H9 (cell line): ENCODE data around the gene TDRKH. TPM values are rescaled to one million over a fixed set of nuclear protein-coding genes. Genes with fewer than 3 reads are reported as not detected.

Source experiments
- DNase-seq: peaks from one replicate; pipeline ENCODE4 v3.0.0-alpha.2; 2017
- H2AFZ ChIP-seq: one replicate; pipeline ENCODE4 v1.6.1; 2013; ENCODE audit warnings: mild to moderate bottlenecking, low read length, control low read depth, moderate library complexity
- H2AK5ac ChIP-seq: 2 replicates; pipeline ENCODE4 v1.6.1; 2013; ENCODE audit warnings: low read length, control low read depth, mixed read lengths; ENCODE audit not compliant: insufficient read length
- H2BK120ac ChIP-seq: one replicate; pipeline ENCODE4 v1.6.1; 2013; ENCODE audit warnings: low read depth, mild to moderate bottlenecking, low read length, control low read depth, inconsistent platforms; ENCODE audit not compliant: poor library complexity, severe bottlenecking
- H2BK12ac ChIP-seq: 2 replicates; pipeline ENCODE4 v1.6.1; 2013; ENCODE audit warnings: low read length, control low read depth, mixed read lengths, low read depth; ENCODE audit not compliant: insufficient read length
- H2BK15ac ChIP-seq: 2 replicates; pipeline ENCODE4 v1.6.1; 2013; ENCODE audit warnings: low read depth, low read length, control low read depth
- H2BK20ac ChIP-seq: one replicate; pipeline ENCODE4 v1.6.1; 2013; ENCODE audit warnings: low read depth, mild to moderate bottlenecking, low read length, control low read depth, inconsistent platforms; ENCODE audit not compliant: poor library complexity, severe bottlenecking
- H2BK5ac ChIP-seq: 2 replicates; pipeline ENCODE4 v1.6.1; 2013; ENCODE audit warnings: low read length, control low read depth, mixed read lengths; ENCODE audit not compliant: insufficient read length
- H3K14ac ChIP-seq: 2 replicates; pipeline ENCODE4 v1.6.1; 2013; ENCODE audit warnings: low read length, control low read depth; ENCODE audit not compliant: insufficient read depth
- H3K18ac ChIP-seq: 2 replicates; pipeline ENCODE4 v1.6.1; 2013; ENCODE audit warnings: low read depth, mild to moderate bottlenecking, mixed read lengths, low read length, control low read depth; ENCODE audit not compliant: insufficient read length
- H3K23ac ChIP-seq: 2 replicates; pipeline ENCODE4 v1.6.1; 2013; ENCODE audit warnings: low read length, control low read depth, mixed read lengths, low read depth; ENCODE audit not compliant: insufficient read length
- H3K23me2 ChIP-seq: 2 replicates; pipeline ENCODE4 v1.6.1; 2013; ENCODE audit warnings: low read depth, mild to moderate bottlenecking, mixed read lengths, low read length, control low read depth; ENCODE audit not compliant: insufficient read length, poor library complexity, severe bottlenecking
- H3K27ac ChIP-seq: 2 replicates; pipeline ENCODE4 v1.5.1; 2013; ENCODE audit warnings: low read length, control low read depth, mixed read lengths, low read depth; ENCODE audit not compliant: insufficient read length
- H3K27me3 ChIP-seq: 2 replicates; pipeline ENCODE4 v1.6.1; 2013; ENCODE audit warnings: low read length, control low read depth, inconsistent platforms; ENCODE audit not compliant: insufficient read depth
- H3K4ac ChIP-seq: 2 replicates; pipeline ENCODE4 v1.6.1; 2013; ENCODE audit warnings: low read depth, mild to moderate bottlenecking, control low read depth, inconsistent platforms, low read length, moderate library complexity
- H3K4me1 ChIP-seq: 2 replicates; pipeline ENCODE4 v1.6.1; 2013; ENCODE audit warnings: low read length, control low read depth, inconsistent platforms; ENCODE audit not compliant: insufficient read depth
- H3K4me2 ChIP-seq: 2 replicates; pipeline ENCODE4 v1.6.1; 2013; ENCODE audit warnings: low read length, control low read depth, mixed read lengths; ENCODE audit not compliant: insufficient read length, insufficient read depth
- H3K56ac ChIP-seq: 2 replicates; pipeline ENCODE4 v1.6.1; 2013; ENCODE audit warnings: low read depth, mild to moderate bottlenecking, mixed read lengths, low read length, control low read depth; ENCODE audit not compliant: insufficient read length
- H3K79me1 ChIP-seq: 2 replicates; pipeline ENCODE4 v1.6.1; 2013; ENCODE audit warnings: low read depth, mild to moderate bottlenecking, moderate library complexity, low read length, control low read depth, inconsistent platforms; ENCODE audit not compliant: insufficient read depth, poor library complexity, severe bottlenecking
- H3K79me2 ChIP-seq: 2 replicates; pipeline ENCODE4 v1.6.1; 2013; ENCODE audit warnings: low read length, control low read depth, inconsistent platforms; ENCODE audit not compliant: insufficient read depth
- H3K9ac ChIP-seq: 2 replicates; pipeline ENCODE4 v1.6.1; 2013; ENCODE audit warnings: low read length, control low read depth, mixed read lengths; ENCODE audit not compliant: insufficient read length; ENCODE audit errors: extremely low read depth
- H3K9me3 ChIP-seq: one replicate; pipeline ENCODE4 v1.6.1; 2013; ENCODE audit warnings: low read depth, low read length, inconsistent platforms; ENCODE audit not compliant: control insufficient read depth
- H3T11ph ChIP-seq: one replicate; pipeline ENCODE4 v1.6.1; 2013; ENCODE audit warnings: mild to moderate bottlenecking, low read length, control low read depth, inconsistent platforms
- H4K20me1 ChIP-seq: one replicate; pipeline ENCODE4 v1.6.1; 2013; ENCODE audit not compliant: control insufficient read depth, insufficient read length, insufficient read depth
- H4K5ac ChIP-seq: 2 replicates; pipeline ENCODE4 v1.6.1; 2013; ENCODE audit warnings: low read depth, mild to moderate bottlenecking, mixed read lengths, low read length, control low read depth; ENCODE audit not compliant: insufficient read length
- H4K8ac ChIP-seq: replicated peaks from 2 replicates; pipeline ENCODE4 v1.6.1; 2013; ENCODE audit warnings: low read length, control low read depth, mixed read lengths, low read depth; ENCODE audit not compliant: insufficient read length
- H4K91ac ChIP-seq: 2 replicates; pipeline ENCODE4 v1.6.1; 2013; ENCODE audit warnings: low read depth, mild to moderate bottlenecking, moderate library complexity, mixed read lengths, low read length, control low read depth; ENCODE audit not compliant: insufficient read length
- H3K27ac Mint-ChIP-seq, 3 experiments: 2 replicates in 2 of 3; 3 replicates in 1 of 3; pipeline ENCODE4 v1.8.0; 2020 to 2021; ENCODE audit warnings: mixed read lengths in 3 of 3, mild to moderate bottlenecking in 1 of 3, moderate library complexity in 1 of 3
- H3K27me3 Mint-ChIP-seq: 2 replicates; pipeline ENCODE4 v1.8.0; 2021; ENCODE audit warnings: low read depth, mild to moderate bottlenecking, moderate library complexity, mixed read lengths
- H3K36me3 Mint-ChIP-seq, 3 experiments: 2 replicates in 2 of 3; 3 replicates in 1 of 3; pipeline ENCODE4 v1.8.0; 2020 to 2021; ENCODE audit warnings: low read depth in 3 of 3, mixed read lengths in 3 of 3; ENCODE audit not compliant: insufficient read depth in 1 of 3
- H3K4me1 Mint-ChIP-seq, 2 experiments: 2 replicates each; pipeline ENCODE4 v1.8.0; 2020; ENCODE audit warnings: mixed read lengths in 2 of 2
- H3K4me3 Mint-ChIP-seq, 2 experiments: 2 replicates in 1 of 2; 3 replicates in 1 of 2; pipeline ENCODE4 v1.8.0; 2020 to 2021; ENCODE audit warnings: mild to moderate bottlenecking in 2 of 2, mixed read lengths in 2 of 2, moderate library complexity in 1 of 2
- H3K9me3 Mint-ChIP-seq, 2 experiments: 2 replicates in 1 of 2; 3 replicates in 1 of 2; pipeline ENCODE4 v1.8.0; 2020; ENCODE audit warnings: mild to moderate bottlenecking in 2 of 2, mixed read lengths in 2 of 2, moderate library complexity in 1 of 2
- CTCF ChIP-seq: fragments of 200-600 bp; sonication (generic); conservative IDR thresholded peaks from 3 replicates; pipeline ENCODE4 v1.8.0; 2021; ENCODE audit warnings: antibody characterized with exemption, mild to moderate bottlenecking
- WGBS: extraction: QIAGEN DNeasy Blood & Tissue Kit; methylation state at CpG from one replicate; pipeline ENCODE4 v1.1.7; 2013; ENCODE audit warnings: missing lambda C conversion rate, low lambda C conversion rate, mixed read lengths; ENCODE audit not compliant: insufficient read length; ENCODE audit errors: extremely low coverage; 5-methylcytosine and 5-hydroxymethylcytosine counted together
- total RNA-seq: library from RNA; stranded (reverse); gene quantifications from 2 replicates; pipeline ENCODE4 v1.2.1, GENCODE V29; 2021

TDRKH gene
- total RNA-seq, 1 experiment from 2014 or later = 24.0 TPM

DNA sequence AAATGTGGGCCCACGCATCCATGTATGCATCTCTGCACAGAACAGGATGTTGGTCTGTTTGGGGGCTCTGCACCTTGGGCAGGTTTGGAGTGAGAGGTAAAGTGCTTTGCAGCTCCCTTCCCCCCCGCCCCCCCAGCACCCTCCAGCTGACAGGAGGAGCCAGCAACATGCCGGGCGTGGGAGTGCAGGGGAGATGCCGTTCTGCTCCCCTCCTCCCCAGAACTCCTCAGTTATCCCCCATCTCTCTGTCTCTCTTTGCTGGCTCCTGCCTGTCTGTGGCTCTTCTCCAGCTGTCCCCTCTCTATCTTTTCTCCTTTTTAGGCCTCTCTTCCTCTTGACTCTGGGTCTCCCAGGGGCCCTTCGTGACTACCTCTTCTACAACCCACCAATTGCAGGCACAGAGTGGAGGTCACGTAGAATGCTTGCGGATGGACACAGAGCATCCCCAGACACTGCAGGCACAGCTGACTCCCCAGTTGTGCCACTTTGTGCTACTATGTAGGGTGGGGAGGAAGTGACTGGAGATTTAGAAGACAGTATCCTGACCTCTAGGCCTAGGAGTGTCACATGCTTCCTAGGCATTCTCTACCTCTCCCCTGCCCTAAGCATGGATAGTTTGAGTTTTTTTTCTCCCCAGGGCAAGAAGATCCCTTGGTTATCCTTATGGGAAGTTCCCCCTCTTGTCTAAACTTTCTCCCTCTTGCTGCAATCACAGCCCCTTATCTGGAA, 43.0 kb upstream of the TDRKH start:
- Histone ChIP-seq H2BK5ac (no peak overlapping the region), H3K23ac (no peak overlapping the region), H3K27me3 (peaks cover 7% of the 10 kb centered on the region; the same call in 1 of the 2 replicates), H3K27ac (no peak overlapping the region), H2BK15ac (no peak overlapping the region), H3K9ac (no peak overlapping the region), H4K91ac (no peak overlapping the region), H3T11ph (no peak overlapping the region), H2BK12ac (no peak overlapping the region), H4K20me1 (no peaks in the 10 kb centered on the region), H3K79me2 (no peaks in the 10 kb centered on the region), H2BK20ac (no peak overlapping the region), H3K4me2 (no peak overlapping the region), H3K79me1 (no peaks in the 10 kb centered on the region), H3K14ac (no peak overlapping the region), H2BK120ac (no peak overlapping the region), H4K5ac (no peak overlapping the region), H3K4me1 (peaks cover 12% of the 10 kb centered on the region; the same call in 1 of the 2 replicates), H2AFZ (no peak overlapping the region), H3K4ac (no peak overlapping the region), H4K8ac (no peak overlapping the region), H3K18ac (no peak overlapping the region), H3K9me3 (no peaks in the 10 kb centered on the region), H3K56ac (no peak overlapping the region), H3K23me2 (peaks cover 8% of the 10 kb centered on the region), H2AK5ac (no peak overlapping the region)
- no peak overlapping the region for H3K4me3 Mint-ChIP-seq
- no peak for TF ChIP-seq CTCF
- H3K4me1 Mint-ChIP-seq = peaks cover 35 to 46% of the 10 kb centered on the region in 2 experiments
- WGBS = no CpG with 5 or more reads among the region's 8 CpGs
- no peaks in the 10 kb centered on the region; a peak in 1 of 5 replicates for H3K9me3 Mint-ChIP-seq
- no peak for DNase-seq
- H3K27ac Mint-ChIP-seq = peak overlapping the region in 1 of 3 experiments; percentile 33; a peak in 1 of 7 replicates
- H3K36me3 Mint-ChIP-seq = no peaks in the 10 kb centered on the region
- peaks cover 21% of the 10 kb centered on the region for H3K27me3 Mint-ChIP-seq
